NCI-H748 treated with DMSO at 0.1 percent for 48 hours (cell line): ENCODE results near the gene LAPTM4A.

Source experiments
- DNase-seq: peaks from one replicate; lab custom pipeline; 2025; lab: John Stamatoyannopoulos, UW

LAPTM4A gene

DNA sequence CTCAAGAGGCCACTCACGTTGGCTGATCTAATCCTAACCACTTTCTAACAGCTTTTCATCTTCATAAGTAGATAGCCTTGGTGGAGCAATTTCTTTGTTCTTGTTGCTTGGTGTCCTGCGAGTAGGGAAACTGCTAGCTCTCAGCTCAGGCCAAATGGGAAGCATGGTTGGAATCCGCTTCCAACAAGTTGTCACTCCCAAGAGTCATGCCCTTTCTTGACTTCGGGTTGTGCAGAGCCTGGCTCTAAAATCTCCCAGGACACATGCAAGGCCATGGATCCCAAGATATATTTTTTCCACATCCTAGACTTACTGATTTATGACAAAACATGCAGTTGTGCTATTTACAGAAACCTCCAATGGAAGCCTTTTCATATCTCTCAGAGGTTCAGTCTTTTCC is 31.7 kb downstream of the LAPTM4A start:
- DNase-seq: no peak

DNA sequence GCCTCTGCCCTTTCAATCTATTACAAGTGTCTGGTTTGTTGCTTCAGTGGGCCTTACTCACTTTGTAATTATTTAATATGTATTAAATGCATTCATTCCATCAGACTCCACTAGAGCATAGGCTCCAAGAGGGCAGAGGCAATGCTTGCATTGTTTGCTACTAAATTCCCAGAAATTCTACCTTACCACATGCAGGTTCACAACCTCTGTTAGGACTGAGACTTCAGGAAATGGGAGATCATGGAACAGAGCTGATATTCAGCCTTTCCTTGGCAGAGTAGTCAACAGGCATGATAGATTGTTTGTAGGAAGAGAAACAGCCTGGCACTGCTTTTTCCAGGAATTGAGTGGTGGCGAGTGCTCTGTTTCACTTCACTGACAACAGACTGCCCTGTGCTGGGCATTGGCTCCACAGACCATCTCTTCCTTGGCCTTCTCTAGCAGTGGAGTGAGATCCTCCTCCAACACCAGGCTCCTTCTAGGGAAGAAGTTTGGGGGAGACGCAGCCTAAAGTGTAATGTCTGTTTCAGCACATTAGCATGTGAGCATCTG is 32.8 kb downstream of the LAPTM4A start:
- DNase-seq: no peak

DNA sequence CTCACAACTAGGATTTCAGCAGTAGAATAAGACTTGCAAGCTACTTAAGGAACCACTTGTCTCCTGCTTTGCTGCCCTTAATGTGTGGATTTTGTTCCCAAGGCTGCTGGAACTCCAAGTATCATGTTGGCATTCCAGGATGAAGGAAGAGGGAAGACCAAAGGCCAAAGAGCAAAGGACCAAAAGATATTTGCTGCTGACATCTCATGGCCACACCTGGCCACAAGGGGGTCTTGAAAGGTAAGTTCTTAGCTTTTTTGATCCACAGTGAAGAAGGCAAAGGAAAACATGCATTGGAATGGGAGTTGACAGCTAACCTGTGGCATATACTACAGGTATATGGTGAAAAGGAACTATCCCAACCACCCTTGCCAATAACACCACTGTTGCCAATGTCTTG is 35.1 kb downstream of the LAPTM4A start:
- no peak for DNase-seq

DNA sequence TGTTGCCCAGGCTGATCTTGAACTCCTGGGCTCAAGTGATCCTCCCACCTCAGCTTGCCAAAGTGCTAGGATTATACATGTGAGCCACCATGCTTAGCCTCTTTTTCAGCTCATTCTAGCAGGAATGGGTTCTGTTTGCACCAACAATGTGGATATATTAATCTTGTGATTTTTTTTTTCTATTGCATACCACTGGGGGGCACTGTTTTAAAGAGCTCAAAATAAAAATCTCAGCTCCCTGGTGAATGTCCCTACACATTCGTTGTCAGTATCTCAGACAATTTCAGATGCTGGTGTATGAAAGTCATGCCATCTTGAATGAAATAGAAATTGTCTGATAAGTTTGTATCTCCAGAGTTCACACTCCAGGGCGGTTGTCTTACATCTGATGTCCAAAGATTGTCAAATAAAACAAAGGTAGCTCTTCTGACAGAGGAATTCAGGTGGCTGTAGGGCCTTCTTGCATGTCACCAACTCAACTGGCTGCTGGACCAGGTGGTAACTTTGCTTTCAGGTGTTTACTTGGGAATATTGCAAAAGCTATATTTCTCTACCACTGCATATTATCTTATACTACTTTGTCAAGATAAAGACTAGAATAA is 35.8 kb downstream of the LAPTM4A start:
- peak; percentile 39 for DNase-seq

DNA sequence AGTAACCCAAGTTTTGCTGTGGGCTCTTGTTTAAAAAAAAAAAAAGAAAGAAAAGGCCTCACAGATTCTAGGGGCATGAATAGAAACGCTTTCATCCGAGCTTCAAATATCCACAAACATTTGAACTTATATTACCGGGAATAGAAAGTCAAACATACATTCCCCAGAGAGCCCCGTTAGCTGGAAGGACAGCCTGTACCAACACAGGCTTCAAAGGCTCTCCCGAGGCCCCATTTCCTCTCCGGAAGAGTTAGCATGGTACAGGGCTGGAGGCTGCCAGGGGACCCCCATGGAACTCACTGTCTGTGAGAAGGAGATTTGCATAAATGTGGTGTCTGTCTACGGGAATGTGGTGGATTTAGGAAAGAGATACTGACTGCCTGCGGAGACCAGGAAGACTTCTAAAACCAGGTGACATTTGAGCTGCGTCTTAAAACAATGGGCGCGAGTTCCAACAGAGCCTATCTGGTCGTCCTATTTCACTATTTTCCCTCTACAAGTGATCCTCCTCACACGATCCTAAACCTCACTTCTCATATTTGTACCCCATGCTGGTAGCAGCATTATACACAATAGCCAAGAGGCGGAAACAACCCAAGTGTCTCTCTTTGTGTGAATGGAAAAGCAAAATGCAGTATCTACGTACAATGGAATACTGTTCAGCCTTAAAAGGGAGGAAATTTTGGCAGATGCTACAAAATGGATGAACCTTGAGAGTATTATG is 38.1 kb downstream of the LAPTM4A start:
- no peak for DNase-seq

DNA sequence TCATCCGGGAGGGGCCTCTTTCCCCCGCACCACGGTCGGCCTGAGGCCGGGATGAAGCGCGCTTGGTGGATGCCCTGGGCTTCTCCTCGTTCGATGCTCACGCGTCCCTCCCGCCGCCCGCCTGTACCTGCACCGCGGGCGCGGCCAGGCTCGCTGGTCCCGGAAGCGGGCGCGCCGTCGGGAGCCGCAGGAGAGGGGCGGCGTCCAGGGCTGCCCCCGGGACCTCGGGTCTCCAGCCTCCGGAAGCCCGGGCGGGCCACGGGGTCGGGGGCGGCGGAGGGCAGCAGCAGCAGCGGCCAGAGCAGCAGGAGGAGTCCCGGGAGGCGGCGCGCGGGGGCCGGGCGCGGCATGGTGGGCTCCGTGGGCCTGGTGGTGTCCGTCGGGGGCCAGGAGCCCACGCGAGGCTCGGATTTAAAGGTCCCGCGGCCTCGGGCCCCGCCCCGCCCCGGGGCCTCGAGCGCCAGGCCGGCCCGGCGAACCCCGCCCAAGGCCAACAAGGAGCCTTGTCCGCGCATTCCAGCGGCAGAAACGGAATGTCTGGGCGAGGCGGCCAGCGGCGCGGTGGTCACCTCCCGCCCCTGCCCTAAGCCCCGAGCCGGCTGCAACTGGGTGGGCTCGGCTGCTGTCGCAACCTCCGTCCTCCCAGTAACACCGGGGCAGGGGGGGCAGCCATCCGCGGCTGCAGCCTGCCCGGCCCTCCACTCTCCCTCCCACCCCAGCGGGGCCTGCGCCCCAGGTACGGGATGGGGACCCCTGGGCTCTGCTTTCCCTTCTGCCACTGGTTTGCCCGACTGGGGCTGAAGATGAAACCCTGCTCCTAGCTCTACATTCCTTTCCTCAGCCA is 38.9 kb downstream of the LAPTM4A start, which contains the start of gene MATN3:
MATN3 (minus strand) TSS at position 387 of the 844 bp plus-strand sequence; CDS start at position 350, 37 bp downstream.
- no peak for DNase-seq

DNA sequence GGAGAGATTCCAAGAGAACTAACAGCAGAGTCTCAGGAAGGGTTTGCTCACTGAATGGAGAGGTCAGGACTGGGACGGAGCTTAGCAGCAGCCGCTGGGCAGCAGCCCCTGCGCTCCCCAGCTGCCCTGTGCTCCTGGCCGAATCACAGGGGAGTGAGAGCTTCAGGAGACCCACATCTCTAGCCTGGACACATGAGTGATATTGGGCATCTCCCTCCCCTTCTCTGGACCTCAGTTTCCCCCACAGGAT is 39.5 kb downstream of the LAPTM4A start:
- DNase-seq: no peak

DNA sequence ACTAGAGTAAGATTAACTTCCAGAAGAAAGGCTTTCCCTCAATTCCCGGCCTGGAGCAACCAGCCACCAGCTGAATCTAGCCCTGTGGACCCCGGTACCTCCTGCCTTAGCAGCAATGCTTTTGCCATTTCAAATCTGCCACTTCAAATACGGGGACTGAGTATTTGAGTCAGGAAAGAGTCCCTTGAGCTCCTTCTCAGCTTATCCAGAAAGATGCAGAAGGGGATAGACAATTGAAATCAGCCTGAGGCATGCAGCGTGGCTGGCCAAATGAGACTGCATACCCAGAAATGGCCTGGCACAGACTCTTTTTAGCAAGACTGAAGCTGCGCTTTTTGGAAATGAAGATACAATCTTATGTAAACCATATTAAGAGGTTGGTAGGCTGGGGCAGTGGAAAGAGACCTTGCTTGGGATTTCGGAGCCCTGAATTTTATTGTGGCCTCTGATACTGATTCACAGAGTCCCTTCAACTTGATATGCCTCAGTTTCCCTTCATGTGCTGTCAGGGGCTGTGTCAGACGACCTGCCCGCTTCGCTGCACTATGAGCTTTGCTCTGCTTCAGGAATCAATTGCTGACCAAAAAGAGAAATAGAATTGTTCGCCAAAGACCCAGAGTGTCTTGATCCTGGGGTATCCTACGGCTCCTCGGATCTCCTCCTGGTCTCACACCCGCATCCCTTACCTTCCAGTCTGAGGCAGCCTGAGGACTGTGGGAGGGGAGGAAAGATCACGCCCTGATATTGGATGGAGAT is 40.0 kb downstream of the LAPTM4A start:
- DNase-seq: no peak

DNA sequence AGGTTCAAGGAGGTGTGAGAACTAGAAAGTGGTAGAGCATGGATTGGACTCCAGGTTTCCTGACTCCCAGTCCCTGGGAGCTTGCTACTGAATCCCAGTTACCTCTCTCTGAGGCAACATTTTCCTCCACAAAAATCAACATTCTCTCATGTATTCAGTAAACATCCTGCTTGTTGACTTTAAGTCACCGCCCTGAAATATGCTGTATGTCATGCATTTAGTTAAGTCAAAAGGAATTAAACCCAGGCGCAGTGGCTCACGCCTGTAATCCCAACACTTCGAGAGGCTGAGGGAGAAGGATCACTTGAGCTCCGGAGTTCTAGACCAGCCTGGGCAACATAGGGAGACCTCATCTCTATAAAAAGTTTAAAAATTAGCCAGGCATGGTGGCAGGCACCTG is 42.7 kb downstream of the LAPTM4A start:
- DNase-seq: no peak

DNA sequence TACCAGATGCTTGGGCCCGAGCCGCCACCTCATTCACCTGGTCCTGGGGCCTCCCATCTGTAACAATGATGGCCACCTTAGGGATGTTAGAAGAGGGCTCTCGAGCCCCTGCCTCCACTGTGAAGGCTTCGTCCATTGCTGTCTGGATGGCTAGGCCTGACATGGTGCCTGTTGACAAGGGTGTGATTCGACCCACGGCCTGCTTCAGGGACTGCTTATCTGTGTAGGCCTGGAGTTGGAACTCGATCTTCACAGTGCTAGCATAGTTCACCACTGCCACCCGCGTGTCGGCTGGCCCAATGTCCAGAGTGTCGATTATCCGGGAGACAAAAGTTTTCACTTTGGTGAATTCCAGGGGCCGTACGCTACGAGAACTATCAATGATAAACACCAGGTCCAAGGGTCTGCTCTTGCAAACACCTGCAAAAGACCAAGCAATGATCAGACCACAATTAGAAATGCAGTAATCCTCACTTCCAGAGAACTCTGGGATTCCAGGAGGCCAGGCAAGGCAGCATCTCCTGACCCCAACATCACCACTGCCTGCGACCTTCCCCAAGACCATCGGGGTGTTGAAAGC is 45.4 kb downstream of the LAPTM4A start:
- DNase-seq: no peak

DNA sequence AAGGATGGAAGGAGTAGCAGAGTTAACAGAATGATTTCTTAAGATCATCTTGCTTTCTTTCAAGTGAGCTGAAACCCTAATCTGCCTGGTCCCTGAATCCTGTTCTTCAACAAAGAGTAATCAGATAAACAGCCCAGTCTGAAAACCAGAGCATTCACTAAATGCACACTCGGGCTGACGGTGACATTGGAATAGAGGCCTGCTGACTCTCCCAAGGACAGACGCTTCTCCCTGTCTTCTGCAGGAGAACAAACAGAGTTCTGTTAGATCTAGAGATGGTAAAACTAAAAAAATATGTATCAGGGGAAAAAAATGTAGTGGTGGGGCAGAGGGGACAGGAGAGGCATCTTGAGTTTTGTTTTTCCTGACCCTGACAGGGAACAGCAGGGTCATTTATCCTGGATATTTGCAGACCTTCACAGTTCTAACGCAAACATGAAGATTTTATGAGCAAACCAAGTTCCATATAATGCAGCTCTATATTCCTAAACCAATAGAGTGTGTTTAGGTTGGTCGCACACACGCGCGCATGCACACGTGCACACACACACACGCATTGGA is 46.3 kb downstream of the LAPTM4A start:
- no peak for DNase-seq

DNA sequence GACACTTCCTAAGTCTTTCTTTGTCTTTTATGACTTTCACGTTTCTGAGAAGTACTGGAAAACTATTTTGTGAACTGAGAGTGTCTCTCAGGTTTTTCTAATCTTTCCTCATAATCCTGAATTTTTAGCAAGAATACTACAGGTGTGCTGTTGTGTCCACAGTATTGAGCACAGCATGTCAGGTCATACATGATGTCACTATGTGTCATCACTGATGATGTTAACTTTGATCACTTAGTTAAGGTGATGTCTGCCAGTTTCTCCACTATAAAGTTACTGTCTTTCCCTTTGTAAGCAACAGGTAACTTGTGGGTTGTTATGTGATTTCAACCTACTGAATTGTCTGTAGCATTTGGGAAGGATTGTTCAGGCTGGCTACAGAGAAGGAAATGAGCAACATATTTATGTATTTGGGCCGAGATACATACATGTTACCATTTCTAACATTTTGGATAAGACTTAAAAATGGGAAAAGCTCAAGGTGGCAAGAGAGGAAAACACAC is 50.0 kb downstream of the LAPTM4A start:
- DNase-seq: no peak

DNA sequence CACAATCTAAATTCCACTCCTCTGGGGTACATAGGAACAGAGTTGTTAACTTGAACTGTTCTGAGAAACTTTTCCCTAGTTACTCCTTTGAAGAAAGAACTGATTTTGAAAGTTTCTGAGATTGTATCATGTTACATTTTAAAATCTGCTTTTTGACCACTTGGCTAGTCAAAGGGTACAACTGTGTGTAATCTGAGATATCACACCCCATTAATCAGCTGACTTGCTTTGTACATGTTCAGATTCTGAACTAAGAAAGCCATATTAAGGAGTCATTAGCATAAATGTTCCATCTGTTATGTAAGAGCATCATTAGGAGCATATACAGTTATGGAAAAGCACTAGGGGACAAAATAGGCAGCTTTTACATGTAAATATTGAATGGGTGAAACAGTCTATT is 57.7 kb downstream of the LAPTM4A start:
- DNase-seq: no peak

DNA sequence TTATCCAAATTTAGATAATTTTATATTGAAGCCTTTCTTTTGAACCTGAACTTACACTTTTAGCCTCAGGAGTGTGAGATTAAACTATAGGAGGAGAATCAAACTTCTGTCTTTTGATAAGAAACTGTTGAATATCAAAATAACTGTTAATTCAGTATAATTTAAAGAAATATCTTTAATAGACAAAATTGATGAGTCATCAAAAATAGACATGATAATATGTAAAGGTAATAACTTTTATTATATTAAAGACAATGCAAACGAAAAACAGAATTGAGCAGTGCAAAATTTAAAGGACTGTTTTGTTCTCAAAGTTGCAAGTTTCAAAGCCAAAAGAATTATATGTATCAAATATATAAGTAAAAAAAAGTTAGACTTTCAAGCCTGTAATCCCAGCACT is 59.5 kb downstream of the LAPTM4A start:
- DNase-seq: no peak

DNA sequence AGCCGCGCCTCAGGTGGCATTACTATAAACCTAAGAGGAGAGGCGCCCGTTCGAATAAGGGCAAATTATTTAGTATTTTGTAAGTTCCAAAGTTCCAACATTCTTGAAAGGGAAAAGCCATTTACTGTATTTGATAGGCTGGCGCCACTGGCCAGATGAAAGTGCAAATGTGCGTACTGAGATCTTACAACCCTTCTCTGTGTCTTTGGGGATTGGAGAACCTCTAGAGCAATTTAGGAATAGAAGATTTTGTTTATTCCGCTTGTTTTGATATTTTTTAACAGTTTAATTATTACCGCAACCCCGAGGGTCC is 61.1 kb downstream of the LAPTM4A start:
- DNase-seq: peak; percentile 67

DNA sequence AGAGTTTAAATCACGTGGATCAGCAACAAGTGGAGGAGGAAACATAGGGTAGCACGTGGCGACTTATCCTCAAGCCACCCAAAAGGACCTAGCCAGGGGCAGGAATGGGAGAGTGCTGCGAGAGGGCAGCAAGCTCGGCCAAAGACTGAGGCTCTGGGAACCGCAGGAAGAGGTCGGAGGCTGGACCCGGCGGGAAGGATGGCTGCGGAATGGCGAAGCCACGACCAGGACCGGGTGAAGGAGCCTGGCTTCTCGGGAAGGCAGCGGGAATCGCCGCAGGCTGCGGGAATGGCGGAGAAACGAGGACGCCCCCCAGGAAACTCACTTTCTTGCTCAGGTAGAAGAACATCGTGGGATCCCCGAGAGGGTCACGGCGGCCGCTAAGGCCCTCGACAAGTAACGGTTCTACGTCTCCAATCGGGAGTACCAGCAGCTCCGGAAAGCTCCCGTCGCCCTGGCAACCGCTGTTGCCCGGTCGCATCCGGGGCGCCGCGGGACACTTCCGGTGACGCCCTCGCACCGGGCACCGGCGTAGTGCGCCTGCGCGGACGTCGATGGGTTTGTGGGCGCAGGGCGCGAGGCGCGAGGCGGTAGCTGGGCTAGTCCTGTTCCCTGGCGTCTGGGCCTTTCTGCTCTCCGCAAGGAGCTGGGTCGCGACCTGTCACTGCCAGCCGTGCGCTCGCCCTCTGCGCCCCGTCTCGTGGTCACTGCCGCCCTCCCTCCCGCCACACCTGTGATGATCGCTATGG is 61.6 kb downstream of the LAPTM4A start, which contains the start of gene WDR35:
WDR35 (minus strand) TSS at position 439 of the 749 bp plus-strand sequence; CDS start at position 349, 90 bp downstream.
- DNase-seq: peak; percentile 80

DNA sequence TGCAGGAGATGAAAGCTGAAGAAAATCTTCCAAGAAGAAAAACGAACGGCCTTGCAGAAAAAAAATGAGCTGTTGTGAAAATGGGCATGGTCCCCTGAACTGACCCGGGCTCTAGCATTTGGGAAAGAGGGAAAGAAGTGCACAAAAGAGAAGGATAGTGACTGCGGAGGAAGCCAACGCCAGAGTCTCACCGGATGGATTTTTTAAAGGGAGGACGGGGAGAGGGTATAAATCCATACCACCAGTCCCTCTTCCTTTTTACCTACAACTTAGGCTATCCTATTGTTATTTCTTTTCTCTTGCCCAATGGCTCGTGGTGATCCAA is 62.1 kb downstream of the LAPTM4A start:
- DNase-seq: no peak

DNA sequence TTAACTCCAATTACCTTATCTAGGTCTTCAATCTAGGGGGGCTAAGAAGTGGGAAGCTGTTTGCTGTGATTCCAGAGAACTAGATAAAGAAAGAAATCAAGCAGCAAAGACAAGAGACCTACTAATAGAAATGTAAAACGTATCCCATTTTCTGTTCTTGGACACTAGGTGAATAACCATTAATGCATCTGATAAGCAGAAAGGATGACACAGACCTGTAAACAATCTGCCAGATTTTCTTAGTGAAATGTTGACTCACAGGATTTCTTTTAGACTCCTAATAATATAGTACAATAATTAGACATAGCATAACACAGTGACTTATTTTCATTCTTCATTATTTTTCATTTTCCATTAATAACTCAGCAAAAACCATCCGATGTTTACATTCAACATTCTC is 62.8 kb downstream of the LAPTM4A start:
- DNase-seq: no peak

DNA sequence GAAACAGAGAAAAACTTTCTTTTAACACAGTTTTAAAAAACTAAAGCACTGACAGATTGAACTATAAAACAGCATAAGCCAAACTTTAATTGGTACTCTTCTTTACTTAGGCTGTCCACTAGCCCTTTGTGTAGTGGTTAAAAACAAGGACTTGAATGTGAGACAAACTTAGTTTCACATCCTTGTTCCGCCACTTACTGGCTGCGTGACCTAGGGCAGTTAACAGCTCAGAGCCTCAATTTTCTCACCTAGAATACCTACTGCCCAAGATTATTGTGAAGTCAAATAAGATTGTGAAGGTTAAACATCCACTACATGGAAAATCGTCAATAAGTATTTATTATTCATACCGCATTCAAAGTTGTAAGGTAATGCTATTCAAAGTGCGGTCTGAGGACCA is 63.5 kb downstream of the LAPTM4A start:
- no peak for DNase-seq
